ENCODE data around the gene CNNM1.

- TF ChIP-seq CTCF (IDR thresholded peaks at IDR 0.05): no peak
- TF ChIP-seq EP300 (IDR thresholded peaks at IDR 0.05): no peak
- no peak for TF ChIP-seq MAFK (IDR thresholded peaks at IDR 0.05; ENCODE audit: partially characterized antibody)
- no peak for TF ChIP-seq MYC (IDR thresholded peaks at IDR 0.05; ENCODE audit: borderline replicate concordance, low read length)
- TF ChIP-seq POLR2AphosphoS2 (conservative IDR thresholded peaks at IDR 0.05; ENCODE audit: low read length): no peak
- TF ChIP-seq EHF (CRISPR knock-in tag; IDR thresholded peaks at IDR 0.05): no peak
- no peak for TF ChIP-seq POLR2A (IDR thresholded peaks at IDR 0.05; ENCODE audit: low read length)
- TF ChIP-seq SMC3 (IDR thresholded peaks at IDR 0.05): no peak
- TF ChIP-seq CHD2 (IDR thresholded peaks at IDR 0.05; ENCODE audit: low read length, partially characterized antibody): no peak
- no peak for TF ChIP-seq ESRRA (IDR thresholded peaks at IDR 0.05; ENCODE audit: borderline replicate concordance, low read length)
- no peak for TF ChIP-seq PBX3 (IDR thresholded peaks at IDR 0.05)
- TF ChIP-seq ZSCAN20 (CRISPR knock-in tag; IDR thresholded peaks at IDR 0.05): no peak
Measured at GRCh38 chr10:99312501-99312900, 16.7 kb upstream of the CNNM1 start.

Measured in A549 (cell line).